Mammary epithelial cell (primary cell): ENCODE measurements around the gene CELF2.

ENCODE experiments used
- CTCF ChIP-seq, 2 donors: IDR thresholded peaks in 1 of 2; conservative IDR thresholded peaks in 1 of 2; 2 replicates each; pipeline ENCODE4 v1.5.1; 2011 to 2012; ENCODE audit warnings: inconsistent platforms in 2 of 2, low read length in 2 of 2, mild to moderate bottlenecking in 2 of 2, control low read depth in 1 of 2, low read depth in 1 of 2; ENCODE audit not compliant: insufficient read depth in 1 of 2; ENCODE audit errors: extremely low read depth in 1 of 2
- EZH2 ChIP-seq: IDR thresholded peaks from 2 replicates; pipeline ENCODE4 v1.6.1; 2012; ENCODE audit warnings: low read length, inconsistent platforms, borderline replicate concordance

DNA sequence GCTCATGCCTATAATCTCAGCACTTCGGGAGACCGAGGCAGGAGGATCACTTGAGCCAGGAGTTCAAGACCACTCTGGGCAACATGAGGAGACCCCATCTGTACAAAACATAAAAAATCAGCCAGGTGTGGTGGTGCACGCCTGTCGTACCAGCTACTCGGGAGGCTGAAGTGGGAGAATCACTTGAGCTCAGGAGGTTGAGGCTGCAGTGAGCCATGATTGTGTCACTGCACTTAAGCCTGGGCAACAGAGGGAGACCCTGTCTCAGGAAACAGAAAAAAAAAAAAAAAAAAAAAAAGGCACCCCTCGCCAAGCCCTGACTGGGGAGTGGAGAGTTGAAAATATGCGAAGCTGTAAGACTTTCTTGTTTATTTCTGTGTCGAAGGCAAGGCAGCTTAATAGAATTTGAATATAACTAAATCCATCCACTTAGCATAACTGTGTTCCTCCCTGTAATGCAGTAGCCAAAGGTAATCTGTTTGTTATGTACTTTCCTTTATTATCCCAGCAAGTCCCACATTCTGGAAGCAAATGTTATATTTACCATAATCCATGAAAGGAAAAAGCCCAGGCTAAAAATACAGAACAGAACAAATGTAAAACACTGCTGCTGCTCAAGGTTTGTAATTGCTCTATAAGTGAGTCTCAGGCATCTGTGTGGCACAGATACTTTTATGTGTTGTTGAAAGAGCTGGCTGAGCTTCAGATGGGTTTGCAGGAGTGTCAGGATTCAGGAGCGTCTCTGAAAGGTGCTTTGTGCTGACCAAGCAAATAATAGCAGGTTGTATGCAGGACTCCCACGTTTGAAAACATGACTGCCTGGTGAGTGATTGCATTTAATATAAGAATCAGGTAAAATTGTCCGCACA, 127.2 kb downstream of the CELF2 start:
- no peak for TF ChIP-seq CTCF (conservative IDR thresholded peaks at IDR 0.05 in 1 of 2, IDR thresholded peaks at IDR 0.05 in 1 of 2; ENCODE audit: extremely low read depth in 1 of 2, insufficient read depth in 1 of 2, low read depth in 1 of 2, low read length in 2 of 2)
- no peak for TF ChIP-seq EZH2
